Lower lobe of right lung (tissue), 2 donors: ENCODE measurements around the gene PIK3IP1. TPM values are rescaled to one million over a fixed set of nuclear protein-coding genes. Genes with fewer than 3 reads are reported as not detected.

ENCODE experiments used
- ATAC-seq, 2 donors: fragments of 200-7000 bp; cut with Tn5 transposase; one replicate each; pipeline ENCODE4 v1.9.1; 2020 to 2022; ENCODE audit warnings: mild to moderate bottlenecking in 2 of 2, moderate library complexity in 2 of 2
- DNase-seq: peaks from one replicate; pipeline ENCODE4 v3.0.0-alpha.2; 2020
- H3K27ac ChIP-seq: fragments of 200-600 bp; one replicate; pipeline ENCODE4 v1.8.0; 2022
- H3K27me3 ChIP-seq: fragments of 200-600 bp; one replicate; pipeline ENCODE4 v1.8.0; 2022; ENCODE audit warnings: low read depth
- H3K36me3 ChIP-seq: fragments of 200-600 bp; one replicate; pipeline ENCODE4 v1.8.0; 2022; ENCODE audit warnings: mild to moderate bottlenecking
- H3K4me1 ChIP-seq: fragments of 200-600 bp; one replicate; pipeline ENCODE4 v1.8.0; 2022
- H3K4me3 ChIP-seq: fragments of 200-600 bp; one replicate; pipeline ENCODE4 v1.8.0; 2022; ENCODE audit warnings: mild to moderate bottlenecking
- H3K9me3 ChIP-seq: fragments of 200-600 bp; one replicate; pipeline ENCODE4 v1.8.0; 2022
- CTCF ChIP-seq: fragments of 200-600 bp; IDR thresholded peaks from one replicate; pipeline ENCODE4 v1.8.0; 2022; ENCODE audit warnings: antibody characterized with exemption, mild to moderate bottlenecking
- intact Hi-C: fragments of 100-400 bp; cut with DNase I; formaldehyde crosslinking; loops from one replicate; pipeline ENCODE4 v1.11.0; 2022
- total RNA-seq: library from RNA; stranded (reverse); fragmentation: NEBNext Ultra II Directional; extraction: Animal tissue kit (Norgen Biotek cat#: 25700); gene quantifications from one replicate; pipeline ENCODE4 v1.2.1, GENCODE V29; 2021
- donor health status: DM: no; HTN: yes; CAD: no; lungs with severe emphysema.

Gene PIK3IP1
- total RNA-seq, 1 donor from 2014 or later = 54.9 TPM

GRCh38 chr22:31305194-31305593, 12.9 kb upstream of the PIK3IP1 start:
- ATAC-seq = no peak
- intact Hi-C loops = no loop called here
- Histone ChIP-seq H3K27ac (no peak overlapping the region), H3K27me3 (no peaks in the 10 kb centered on the region), H3K9me3 (no peaks in the 10 kb centered on the region), H3K36me3 (no peaks in the 10 kb centered on the region), H3K4me1 (no peaks in the 10 kb centered on the region), H3K4me3 (no peak overlapping the region)
- no peak for TF ChIP-seq CTCF
- DNase-seq = no peak

GRCh38 chr22:31302537-31302936, 10.2 kb upstream of the PIK3IP1 start:
- TF ChIP-seq CTCF = no peak
- intact Hi-C loops = no loop called here

GRCh38 chr22:31302006-31302405, 9.7 kb upstream of the PIK3IP1 start:
- Histone ChIP-seq H3K27me3 (no peaks in the 10 kb centered on the region), H3K36me3 (no peaks in the 10 kb centered on the region), H3K27ac (no peak overlapping the region), H3K4me1 (no peaks in the 10 kb centered on the region), H3K4me3 (no peak overlapping the region), H3K9me3 (no peaks in the 10 kb centered on the region)
- DNase-seq (no peak), ATAC-seq (peak in 1 of 2 donors; percentile 43)
- no peak for TF ChIP-seq CTCF
- intact Hi-C loops = no loop called here

More at GRCh38 chr22:31302537-31302936, 10.2 kb upstream of the PIK3IP1 start:
- Histone ChIP-seq H3K27me3 (no peaks in the 10 kb centered on the region), H3K27ac (no peak overlapping the region), H3K9me3 (no peaks in the 10 kb centered on the region), H3K4me3 (no peak overlapping the region), H3K36me3 (no peaks in the 10 kb centered on the region), H3K4me1 (no peaks in the 10 kb centered on the region)
- ATAC-seq = no peak
- no peak for DNase-seq

GRCh38 chr22:31300896-31301295, 8.6 kb upstream of the PIK3IP1 start:
- intact Hi-C loops = no loop called here
- TF ChIP-seq CTCF = no peak
- no peak for DNase-seq
- ATAC-seq = no peak
- Histone ChIP-seq H3K27ac (no peak overlapping the region), H3K9me3 (no peaks in the 10 kb centered on the region), H3K36me3 (no peaks in the 10 kb centered on the region), H3K4me1 (peaks cover 10% of the 10 kb centered on the region), H3K27me3 (no peaks in the 10 kb centered on the region), H3K4me3 (no peak overlapping the region)

- DNase-seq (no peak), ATAC-seq (no peak)
- H3K4me3 ChIP-seq = no peak overlapping the region
- no peaks in the 10 kb centered on the region for H3K36me3 ChIP-seq
- H3K27me3 ChIP-seq = no peaks in the 10 kb centered on the region
- peaks cover 44% of the 10 kb centered on the region for H3K4me1 ChIP-seq
- peak overlapping the region; percentile 76 for H3K27ac ChIP-seq
- intact Hi-C loops = no loop called here
- no peaks in the 10 kb centered on the region for H3K9me3 ChIP-seq
- no peak for TF ChIP-seq CTCF
These were observed 3.8 kb upstream of the PIK3IP1 start for GRCh38 chr22:31295831-31296657.
